DMS114 treated with DMSO at 0.1 percent for 48 hours (cell line): Measurements from ENCODE around the gene HGFAC.

Experiments used
- DNase-seq: peaks from one replicate; lab custom pipeline; 2025; ENCODE audit not compliant: unreplicated experiment; lab: John Stamatoyannopoulos, UW

Gene HGFAC

DNA sequence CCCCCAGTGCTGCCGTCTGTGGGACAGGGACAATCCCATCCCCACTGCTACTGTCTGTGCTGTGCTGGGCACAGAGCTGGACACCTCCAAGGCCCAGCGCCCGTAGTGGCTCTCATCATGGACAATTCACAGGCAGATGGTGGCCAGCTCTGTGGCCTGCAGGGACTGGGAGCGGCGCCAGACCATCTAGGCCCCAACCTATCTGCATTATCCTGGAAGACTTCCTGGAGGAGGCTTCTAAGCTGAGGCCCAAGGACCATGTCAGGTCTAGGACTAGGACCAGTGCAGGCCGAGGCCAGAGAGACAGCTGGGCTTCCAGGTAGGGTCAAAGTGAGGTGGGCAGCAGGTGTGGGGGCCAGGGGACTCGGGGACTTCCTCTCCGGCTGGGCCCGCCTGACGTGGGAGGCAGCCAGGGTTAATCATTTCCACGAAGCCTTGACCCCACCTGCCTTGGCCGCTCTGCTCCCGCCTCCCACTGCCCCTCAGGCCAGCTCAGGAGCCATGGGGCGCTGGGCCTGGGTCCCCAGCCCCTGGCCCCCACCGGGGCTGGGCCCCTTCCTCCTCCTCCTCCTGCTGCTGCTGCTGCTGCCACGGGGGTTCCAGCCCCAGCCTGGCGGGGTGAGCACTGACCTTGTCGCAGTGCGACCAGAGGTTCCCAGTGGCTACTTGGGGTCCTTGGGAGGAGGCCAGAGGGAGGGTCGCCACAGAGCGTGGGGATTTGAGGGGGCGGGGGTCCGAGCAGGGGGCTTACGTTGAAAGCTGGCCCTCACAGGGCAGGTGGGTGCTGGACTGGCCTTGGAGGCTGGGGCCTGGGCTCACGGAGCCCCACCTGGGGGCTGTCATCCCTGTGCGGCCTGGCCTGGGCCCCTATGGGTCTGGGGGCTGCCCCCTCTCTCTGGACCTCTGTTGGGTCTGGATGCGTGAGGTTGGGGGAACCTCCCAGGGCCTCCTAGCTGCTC, at the start of gene HGFAC:
TSS of gene HGFAC (plus strand) at position 468 of the 959 bp plus-strand sequence. CDS start at position 502, 34 bp downstream.
- DNase-seq, result no peak

GRCh38 chr4:3392321-3392720, 49.4 kb upstream of the HGFAC start:
- no peak for DNase-seq

- DNase-seq, result no peak
Observed at GRCh38 chr4:3393171-3393570, 48.6 kb upstream of the HGFAC start.

DNA sequence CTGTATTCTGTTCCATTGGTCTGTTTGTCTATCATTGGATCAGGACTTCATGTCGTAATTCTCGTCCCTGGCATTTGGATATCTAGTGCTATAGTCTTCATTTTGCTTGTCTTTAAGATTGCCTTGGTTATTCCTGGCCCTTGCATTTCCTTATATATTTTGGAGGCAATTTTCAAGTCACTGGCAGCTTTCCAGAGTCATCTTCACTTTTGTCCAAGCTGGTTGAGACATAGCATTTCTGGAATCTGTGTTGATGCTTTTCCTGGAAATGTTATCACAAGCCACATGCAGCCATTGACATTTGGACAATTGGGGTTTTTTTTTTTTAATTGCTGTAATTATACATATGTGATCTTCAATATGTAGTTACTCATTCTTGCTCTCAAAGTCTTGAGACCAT, 45.2 kb upstream of the HGFAC start:
- no peak for DNase-seq

- DNase-seq, result no peak
Observed at GRCh38 chr4:3397128-3397527, 44.6 kb upstream of the HGFAC start.

- peak; percentile 11 for DNase-seq
Observed at GRCh38 chr4:3399277-3400194, 42.2 kb upstream of the HGFAC start.

- no peak for DNase-seq
Observed at GRCh38 chr4:3401436-3402171, 40.2 kb upstream of the HGFAC start.

DNA sequence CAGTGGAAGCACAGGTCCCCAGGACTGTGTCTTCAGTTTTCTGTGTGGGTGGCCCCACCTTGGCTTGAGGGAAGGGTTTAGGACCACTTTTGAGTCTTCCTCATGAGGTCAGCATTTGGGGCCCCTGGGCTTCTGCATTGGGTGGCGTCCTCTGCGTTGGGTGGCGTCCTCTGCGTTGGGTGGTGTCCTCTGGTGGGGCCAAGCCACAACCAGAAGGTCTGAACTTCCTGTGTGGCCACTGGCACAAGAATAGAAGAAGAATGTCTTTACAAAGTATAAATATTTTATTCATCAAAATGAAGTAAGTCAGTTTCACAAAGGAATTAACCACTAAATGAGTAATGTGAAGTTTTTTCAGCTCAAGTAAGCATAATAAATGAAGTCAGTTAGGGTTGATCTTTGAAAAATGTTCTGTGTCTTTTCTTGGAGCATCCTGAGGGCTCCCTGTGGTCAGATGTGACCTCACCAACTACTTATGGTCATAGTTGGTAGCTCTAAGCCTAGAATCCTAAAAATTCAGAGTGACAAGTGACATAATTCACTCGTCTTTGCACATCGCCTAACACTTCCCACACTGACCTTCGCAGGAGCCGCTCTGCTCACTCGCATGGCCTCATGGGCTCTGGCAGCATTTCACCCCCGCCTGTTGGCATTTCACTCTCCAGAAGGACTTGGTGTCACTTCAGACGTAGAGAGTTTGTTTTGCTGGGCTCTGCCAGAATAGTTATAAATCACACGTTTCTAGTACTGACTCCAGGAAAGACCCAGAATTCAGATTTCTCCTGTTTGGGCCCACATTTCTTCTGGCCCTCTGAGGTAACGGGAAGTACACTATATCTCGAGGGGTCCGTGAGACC, 39.0 kb upstream of the HGFAC start:
- DNase-seq, result no peak

DNA sequence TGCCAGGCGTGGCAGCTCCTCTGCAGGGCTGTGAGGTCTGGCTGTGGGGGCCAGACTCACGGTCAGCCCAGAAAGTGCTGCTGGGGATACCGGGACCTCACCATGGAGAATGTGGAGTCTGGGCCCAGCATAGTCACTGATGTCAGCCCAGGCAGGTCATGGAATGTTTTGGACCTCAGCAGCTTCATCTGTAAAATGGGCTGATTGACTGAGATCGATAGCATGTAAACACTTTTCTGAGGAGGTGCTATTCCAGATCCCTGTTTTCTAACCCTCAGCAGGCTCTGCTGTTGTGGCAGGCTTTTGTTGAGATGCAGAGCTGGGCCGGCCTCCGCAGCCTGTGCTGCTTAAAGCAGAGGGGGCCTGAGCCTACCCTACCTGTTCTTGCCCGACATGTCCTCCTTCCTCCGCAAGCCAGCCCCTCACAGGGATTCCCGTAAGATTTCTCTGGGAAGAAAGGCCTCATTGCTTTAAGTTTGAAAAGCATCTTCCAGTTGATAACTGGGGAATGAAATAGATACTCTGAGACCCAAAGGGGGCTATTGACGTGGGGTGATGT, 38.3 kb upstream of the HGFAC start:
- DNase-seq, result no peak

GRCh38 chr4:3404546-3404945, 37.2 kb upstream of the HGFAC start:
- DNase-seq, result no peak

GRCh38 chr4:3405176-3405575, 36.6 kb upstream of the HGFAC start:
- no peak for DNase-seq

- no peak for DNase-seq
Observed at GRCh38 chr4:3406021-3406420, 35.7 kb upstream of the HGFAC start.

DNA sequence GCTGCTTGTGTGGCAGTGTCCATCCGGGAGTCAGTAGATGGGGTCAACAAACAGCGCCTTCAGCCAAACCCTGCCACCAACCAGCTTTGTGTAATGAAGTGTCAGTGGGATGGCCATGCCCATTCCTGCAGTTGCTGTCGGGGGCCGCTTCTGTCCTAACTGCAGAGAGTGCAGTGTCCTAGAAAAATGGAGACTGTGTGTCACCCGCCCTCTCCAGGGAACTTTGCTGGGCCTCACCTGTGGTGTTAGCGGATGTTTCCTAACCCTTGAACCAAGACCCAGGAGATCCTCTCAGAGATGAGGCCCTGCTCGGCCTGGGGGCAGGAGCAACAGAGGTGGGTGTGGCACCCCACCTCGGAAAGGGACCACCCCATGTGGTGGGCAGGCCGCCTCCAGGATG, 35.3 kb upstream of the HGFAC start:
- DNase-seq, result no peak

- DNase-seq, result no peak
Observed at GRCh38 chr4:3407171-3407771, 34.5 kb upstream of the HGFAC start.

GRCh38 chr4:3407930-3408792, 33.6 kb upstream of the HGFAC start:
- no peak for DNase-seq

GRCh38 chr4:3408793-3409330, 32.9 kb upstream of the HGFAC start:
- no peak for DNase-seq

- no peak for DNase-seq
Observed at GRCh38 chr4:3409571-3410091, 32.1 kb upstream of the HGFAC start.
